Endothelial cell of umbilical vein (primary cell): ENCODE data around the gene ATXN10.

ENCODE experiments used
- CTCF ChIP-seq, 2 donors: IDR thresholded peaks; 1 replicate in 1 of 2; 2 replicates in 1 of 2; pipeline ENCODE4 v1.5.1; 2011; ENCODE audit warnings: low read length in 2 of 2, mild to moderate bottlenecking in 2 of 2, moderate library complexity in 2 of 2, control low read depth in 1 of 2, inconsistent platforms in 1 of 2, low read depth in 1 of 2; ENCODE audit not compliant: insufficient read depth in 1 of 2; ENCODE audit errors: extremely low read depth in 1 of 2
- EZH2 ChIP-seq: IDR thresholded peaks from 2 replicates; pipeline ENCODE4 v1.6.1; 2012; ENCODE audit warnings: borderline replicate concordance, low read depth, mild to moderate bottlenecking, moderate library complexity, low read length, inconsistent platforms; ENCODE audit not compliant: severe bottlenecking
- FOS ChIP-seq: IDR thresholded peaks from 2 replicates; pipeline ENCODE4 v1.6.1; 2011; ENCODE audit warnings: mild to moderate bottlenecking, low read length, moderate library complexity, borderline replicate concordance; ENCODE audit not compliant: insufficient read depth
- GATA2 ChIP-seq: IDR thresholded peaks from 2 replicates; pipeline ENCODE4 v1.7.0; 2011; ENCODE audit warnings: low read depth, mild to moderate bottlenecking, moderate library complexity, mixed read lengths, low read length; ENCODE audit not compliant: insufficient read length, insufficient read depth
- JUN ChIP-seq: IDR thresholded peaks from 2 replicates; pipeline ENCODE4 v1.6.1; 2011; ENCODE audit warnings: borderline replicate concordance, low read depth; ENCODE audit not compliant: insufficient read length, insufficient read depth
- MAX ChIP-seq: IDR thresholded peaks from 2 replicates; pipeline ENCODE4 v1.6.1; 2011; ENCODE audit not compliant: insufficient read depth, insufficient read length
- MYC ChIP-seq: IDR thresholded peaks from one replicate; pipeline ENCODE4 v1.6.1; 2011; ENCODE audit warnings: mild to moderate bottlenecking, low read depth, low read length
- POLR2A ChIP-seq: IDR thresholded peaks from 2 replicates; pipeline ENCODE4 v1.6.1; 2012; ENCODE audit warnings: low read depth, mild to moderate bottlenecking, control low read depth, low read length
- POLR2AphosphoS5 ChIP-seq: IDR thresholded peaks from 2 replicates; pipeline ENCODE4 v1.6.1; 2012; ENCODE audit warnings: low read depth, mild to moderate bottlenecking, control low read depth, low read length, moderate library complexity; ENCODE audit not compliant: insufficient read depth

- TF ChIP-seq CTCF (IDR thresholded peaks at IDR 0.05; ENCODE audit: extremely low read depth in 1 of 2, insufficient read depth in 1 of 2, low read depth in 1 of 2, low read length in 2 of 2), result no peak
- no peak for TF ChIP-seq EZH2
- no peak for TF ChIP-seq FOS
- no peak for TF ChIP-seq MYC
- no peak for TF ChIP-seq MAX
- no peak for TF ChIP-seq POLR2A
- TF ChIP-seq JUN, result no peak
- no peak for TF ChIP-seq GATA2
- TF ChIP-seq POLR2AphosphoS5, result no peak
These were observed 110.3 kb downstream of the ATXN10 start for GRCh38 chr22:45781966-45782365.
